HepG2 (cell line): ENCODE measurements around the gene SLC38A3. TPM values are rescaled to one million over a fixed set of nuclear protein-coding genes. Genes with fewer than 3 reads are reported as not detected.

Experiments used
- CCDC6 ChIP-seq: sonication (generic); formaldehyde crosslinking; IDR thresholded peaks from 2 replicates; pipeline ENCODE4 v1.8.1; 2022; ENCODE audit warnings: mild to moderate bottlenecking, missing genetic modification reagents, moderate library complexity
- GABPB1 ChIP-seq: IDR thresholded peaks from 2 replicates; pipeline ENCODE4 v1.6.1; 2016; ENCODE audit warnings: mild to moderate bottlenecking, missing genetic modification reagents, moderate library complexity, missing compliant biosample characterization
- TSC22D2 ChIP-seq: sonication (generic); formaldehyde crosslinking; IDR thresholded peaks from 2 replicates; pipeline ENCODE4 v1.5.1; 2020; ENCODE audit warnings: missing genetic modification reagents, mild to moderate bottlenecking, borderline replicate concordance
- polyA plus RNA-seq, 8 experiments: library from polyadenylated mRNA; depleted of rRNA in 3 of 8; stranded (reverse) in 7 of 8; unstranded in 1 of 8; fragments of >200 nt; fragmentation: Illumina TruSeq in 4 of 8; extraction: Trizol in 4 of 8; gene quantifications; 2 replicates each; pipeline versions ENCODE4 v1.2.1 to v1.2.3, GENCODE V29; 2011 to 2016; ENCODE audit warnings: low read depth in 4 of 8, missing spikeins in 1 of 8, mixed read lengths in 1 of 8; ENCODE audit not compliant: insufficient read depth in 1 of 8
- total RNA-seq, 5 experiments: library from RNA; depleted of rRNA; stranded (reverse); fragments of >200 nt; fragmentation: Illumina TruSeq; extraction: Trizol; gene quantifications; 2 replicates each; pipeline ENCODE4 v1.2.3, GENCODE V29; 2016; ENCODE audit warnings: low read depth in 1 of 5
- TF ChIP-seq, protein P1 (sequence below): sonication (generic); formaldehyde crosslinking; IDR thresholded peaks from 2 replicates; pipeline ENCODE4 v1.5.1; 2020; ENCODE audit warnings: missing genetic modification reagents, mild to moderate bottlenecking, borderline replicate concordance
- TF ChIP-seq, protein P2 (sequence below): sonication (generic); formaldehyde crosslinking; IDR thresholded peaks from 2 replicates; pipeline ENCODE4 v1.5.0; 2020; ENCODE audit warnings: missing genetic modification reagents
- TF ChIP-seq, protein P3 (sequence below): sonication (generic); formaldehyde crosslinking; IDR thresholded peaks from 2 replicates; pipeline ENCODE4 v1.5.0; 2020; ENCODE audit warnings: mild to moderate bottlenecking, missing genetic modification reagents, borderline replicate concordance
- TF ChIP-seq, protein P4 (sequence below): fragments of 450-650 bp; IDR thresholded peaks from 2 replicates; pipeline ENCODE4 v1.6.1; 2017
- TF ChIP-seq, protein P5 (sequence below): sonication (generic); formaldehyde crosslinking; conservative IDR thresholded peaks from 2 replicates; pipeline ENCODE4 v1.8.0; 2022; ENCODE audit warnings: missing genetic modification reagents

Gene SLC38A3
- total and polyA plus RNA-seq, 2 of the 13 experiments (the other 11 are each of a cell fraction or from before 2014, with no cell fraction given): 29.8 to 164 TPM

DNA sequence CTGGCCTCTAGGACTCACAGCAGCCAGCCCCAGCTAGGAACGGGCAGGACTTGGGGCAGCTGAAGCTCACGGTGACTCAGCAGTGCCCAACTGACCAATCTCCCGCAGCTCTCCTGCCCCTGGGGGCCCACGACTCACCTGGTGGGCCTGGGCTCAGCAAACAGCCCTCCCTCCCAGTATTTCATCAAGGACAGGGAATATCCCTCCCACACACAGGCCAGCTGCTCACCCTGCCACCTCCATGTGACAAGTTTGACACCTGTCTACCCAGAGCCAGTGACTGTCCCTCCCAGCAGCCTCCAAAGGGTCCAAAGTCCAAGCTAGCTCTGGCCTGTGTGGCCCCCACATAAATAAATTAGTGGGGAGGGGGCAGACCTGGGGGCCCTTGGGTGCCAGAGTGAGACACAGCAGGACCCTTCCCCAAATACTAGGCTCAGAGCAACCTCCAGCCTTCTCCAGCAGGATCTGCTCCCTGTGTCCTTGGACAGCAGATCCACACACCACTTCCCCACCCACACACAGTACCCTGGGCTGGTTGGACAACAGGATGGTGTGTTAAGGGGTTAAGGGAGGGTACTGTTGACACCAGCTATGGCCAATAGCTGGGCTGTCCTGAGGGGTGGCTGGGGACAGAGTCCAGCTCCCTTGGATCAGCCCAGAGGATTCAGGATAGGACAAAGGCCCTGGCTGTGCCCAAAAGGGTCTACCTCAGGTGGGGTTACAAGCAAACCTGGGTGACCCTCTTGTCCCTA, 9.4 kb upstream of the SLC38A3 start (continued):
- TF ChIP-seq, protein P1, sequence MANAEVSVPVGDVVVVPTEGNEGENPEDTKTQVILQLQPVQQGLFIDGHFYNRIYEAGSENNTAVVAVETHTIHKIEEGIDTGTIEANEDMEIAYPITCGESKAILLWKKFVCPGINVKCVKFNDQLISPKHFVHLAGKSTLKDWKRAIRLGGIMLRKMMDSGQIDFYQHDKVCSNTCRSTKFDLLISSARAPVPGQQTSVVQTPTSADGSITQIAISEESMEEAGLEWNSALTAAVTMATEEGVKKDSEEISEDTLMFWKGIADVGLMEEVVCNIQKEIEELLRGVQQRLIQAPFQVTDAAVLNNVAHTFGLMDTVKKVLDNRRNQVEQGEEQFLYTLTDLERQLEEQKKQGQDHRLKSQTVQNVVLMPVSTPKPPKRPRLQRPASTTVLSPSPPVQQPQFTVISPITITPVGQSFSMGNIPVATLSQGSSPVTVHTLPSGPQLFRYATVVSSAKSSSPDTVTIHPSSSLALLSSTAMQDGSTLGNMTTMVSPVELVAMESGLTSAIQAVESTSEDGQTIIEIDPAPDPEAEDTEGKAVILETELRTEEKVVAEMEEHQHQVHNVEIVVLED (CRISPR knock-in tag): peak; percentile 67; the same call in 1 of the 2 replicates
- TF ChIP-seq, protein P2, sequence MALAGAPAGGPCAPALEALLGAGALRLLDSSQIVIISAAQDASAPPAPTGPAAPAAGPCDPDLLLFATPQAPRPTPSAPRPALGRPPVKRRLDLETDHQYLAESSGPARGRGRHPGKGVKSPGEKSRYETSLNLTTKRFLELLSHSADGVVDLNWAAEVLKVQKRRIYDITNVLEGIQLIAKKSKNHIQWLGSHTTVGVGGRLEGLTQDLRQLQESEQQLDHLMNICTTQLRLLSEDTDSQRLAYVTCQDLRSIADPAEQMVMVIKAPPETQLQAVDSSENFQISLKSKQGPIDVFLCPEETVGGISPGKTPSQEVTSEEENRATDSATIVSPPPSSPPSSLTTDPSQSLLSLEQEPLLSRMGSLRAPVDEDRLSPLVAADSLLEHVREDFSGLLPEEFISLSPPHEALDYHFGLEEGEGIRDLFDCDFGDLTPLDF (CRISPR knock-in tag): no peak; the same call in 1 of the 2 replicates
- TF ChIP-seq CCDC6 (CRISPR knock-in tag) (peak; percentile 78), TSC22D2 (CRISPR knock-in tag) (peak; percentile 61; the same call in 1 of the 2 replicates), GABPB1 (CRISPR knock-in tag) (peak; percentile 67)
- TF ChIP-seq, protein P3, sequence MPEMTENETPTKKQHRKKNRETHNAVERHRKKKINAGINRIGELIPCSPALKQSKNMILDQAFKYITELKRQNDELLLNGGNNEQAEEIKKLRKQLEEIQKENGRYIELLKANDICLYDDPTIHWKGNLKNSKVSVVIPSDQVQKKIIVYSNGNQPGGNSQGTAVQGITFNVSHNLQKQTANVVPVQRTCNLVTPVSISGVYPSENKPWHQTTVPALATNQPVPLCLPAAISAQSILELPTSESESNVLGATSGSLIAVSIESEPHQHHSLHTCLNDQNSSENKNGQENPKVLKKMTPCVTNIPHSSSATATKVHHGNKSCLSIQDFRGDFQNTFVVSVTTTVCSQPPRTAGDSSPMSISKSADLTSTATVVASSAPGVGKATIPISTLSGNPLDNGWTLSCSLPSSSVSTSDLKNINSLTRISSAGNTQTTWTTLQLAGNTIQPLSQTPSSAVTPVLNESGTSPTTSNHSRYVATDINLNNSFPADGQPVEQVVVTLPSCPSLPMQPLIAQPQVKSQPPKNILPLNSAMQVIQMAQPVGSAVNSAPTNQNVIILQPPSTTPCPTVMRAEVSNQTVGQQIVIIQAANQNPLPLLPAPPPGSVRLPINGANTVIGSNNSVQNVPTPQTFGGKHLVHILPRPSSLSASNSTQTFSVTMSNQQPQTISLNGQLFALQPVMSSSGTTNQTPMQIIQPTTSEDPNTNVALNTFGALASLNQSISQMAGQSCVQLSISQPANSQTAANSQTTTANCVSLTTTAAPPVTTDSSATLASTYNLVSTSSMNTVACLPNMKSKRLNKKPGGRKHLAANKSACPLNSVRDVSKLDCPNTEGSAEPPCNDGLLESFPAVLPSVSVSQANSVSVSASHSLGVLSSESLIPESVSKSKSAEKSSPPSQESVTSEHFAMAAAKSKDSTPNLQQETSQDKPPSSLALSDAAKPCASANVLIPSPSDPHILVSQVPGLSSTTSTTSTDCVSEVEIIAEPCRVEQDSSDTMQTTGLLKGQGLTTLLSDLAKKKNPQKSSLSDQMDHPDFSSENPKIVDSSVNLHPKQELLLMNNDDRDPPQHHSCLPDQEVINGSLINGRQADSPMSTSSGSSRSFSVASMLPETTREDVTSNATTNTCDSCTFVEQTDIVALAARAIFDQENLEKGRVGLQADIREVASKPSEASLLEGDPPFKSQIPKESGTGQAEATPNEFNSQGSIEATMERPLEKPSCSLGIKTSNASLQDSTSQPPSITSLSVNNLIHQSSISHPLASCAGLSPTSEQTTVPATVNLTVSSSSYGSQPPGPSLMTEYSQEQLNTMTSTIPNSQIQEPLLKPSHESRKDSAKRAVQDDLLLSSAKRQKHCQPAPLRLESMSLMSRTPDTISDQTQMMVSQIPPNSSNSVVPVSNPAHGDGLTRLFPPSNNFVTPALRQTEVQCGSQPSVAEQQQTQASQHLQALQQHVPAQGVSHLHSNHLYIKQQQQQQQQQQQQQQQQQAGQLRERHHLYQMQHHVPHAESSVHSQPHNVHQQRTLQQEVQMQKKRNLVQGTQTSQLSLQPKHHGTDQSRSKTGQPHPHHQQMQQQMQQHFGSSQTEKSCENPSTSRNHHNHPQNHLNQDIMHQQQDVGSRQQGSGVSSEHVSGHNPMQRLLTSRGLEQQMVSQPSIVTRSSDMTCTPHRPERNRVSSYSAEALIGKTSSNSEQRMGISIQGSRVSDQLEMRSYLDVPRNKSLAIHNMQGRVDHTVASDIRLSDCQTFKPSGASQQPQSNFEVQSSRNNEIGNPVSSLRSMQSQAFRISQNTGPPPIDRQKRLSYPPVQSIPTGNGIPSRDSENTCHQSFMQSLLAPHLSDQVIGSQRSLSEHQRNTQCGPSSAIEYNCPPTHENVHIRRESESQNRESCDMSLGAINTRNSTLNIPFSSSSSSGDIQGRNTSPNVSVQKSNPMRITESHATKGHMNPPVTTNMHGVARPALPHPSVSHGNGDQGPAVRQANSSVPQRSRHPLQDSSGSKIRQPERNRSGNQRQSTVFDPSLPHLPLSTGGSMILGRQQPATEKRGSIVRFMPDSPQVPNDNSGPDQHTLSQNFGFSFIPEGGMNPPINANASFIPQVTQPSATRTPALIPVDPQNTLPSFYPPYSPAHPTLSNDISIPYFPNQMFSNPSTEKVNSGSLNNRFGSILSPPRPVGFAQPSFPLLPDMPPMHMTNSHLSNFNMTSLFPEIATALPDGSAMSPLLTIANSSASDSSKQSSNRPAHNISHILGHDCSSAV (CRISPR knock-in tag): peak; percentile 71; the same call in 1 of the 2 replicates
- TF ChIP-seq, protein P4, sequence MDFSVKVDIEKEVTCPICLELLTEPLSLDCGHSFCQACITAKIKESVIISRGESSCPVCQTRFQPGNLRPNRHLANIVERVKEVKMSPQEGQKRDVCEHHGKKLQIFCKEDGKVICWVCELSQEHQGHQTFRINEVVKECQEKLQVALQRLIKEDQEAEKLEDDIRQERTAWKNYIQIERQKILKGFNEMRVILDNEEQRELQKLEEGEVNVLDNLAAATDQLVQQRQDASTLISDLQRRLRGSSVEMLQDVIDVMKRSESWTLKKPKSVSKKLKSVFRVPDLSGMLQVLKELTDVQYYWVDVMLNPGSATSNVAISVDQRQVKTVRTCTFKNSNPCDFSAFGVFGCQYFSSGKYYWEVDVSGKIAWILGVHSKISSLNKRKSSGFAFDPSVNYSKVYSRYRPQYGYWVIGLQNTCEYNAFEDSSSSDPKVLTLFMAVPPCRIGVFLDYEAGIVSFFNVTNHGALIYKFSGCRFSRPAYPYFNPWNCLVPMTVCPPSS: no peak
- TF ChIP-seq, protein P5, sequence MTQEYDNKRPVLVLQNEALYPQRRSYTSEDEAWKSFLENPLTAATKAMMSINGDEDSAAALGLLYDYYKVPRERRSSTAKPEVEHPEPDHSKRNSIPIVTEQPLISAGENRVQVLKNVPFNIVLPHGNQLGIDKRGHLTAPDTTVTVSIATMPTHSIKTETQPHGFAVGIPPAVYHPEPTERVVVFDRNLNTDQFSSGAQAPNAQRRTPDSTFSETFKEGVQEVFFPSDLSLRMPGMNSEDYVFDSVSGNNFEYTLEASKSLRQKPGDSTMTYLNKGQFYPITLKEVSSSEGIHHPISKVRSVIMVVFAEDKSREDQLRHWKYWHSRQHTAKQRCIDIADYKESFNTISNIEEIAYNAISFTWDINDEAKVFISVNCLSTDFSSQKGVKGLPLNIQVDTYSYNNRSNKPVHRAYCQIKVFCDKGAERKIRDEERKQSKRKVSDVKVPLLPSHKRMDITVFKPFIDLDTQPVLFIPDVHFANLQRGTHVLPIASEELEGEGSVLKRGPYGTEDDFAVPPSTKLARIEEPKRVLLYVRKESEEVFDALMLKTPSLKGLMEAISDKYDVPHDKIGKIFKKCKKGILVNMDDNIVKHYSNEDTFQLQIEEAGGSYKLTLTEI (CRISPR knock-in tag): no peak
